GM21367 (cell line): Measurements from ENCODE around the gene ARHGAP26.

Source experiments
- ATAC-seq: cut with Tn5 transposase; IDR thresholded peaks from one replicate; pipeline ENCODE4 v1.9.1; 2021; ENCODE audit not compliant: unreplicated experiment

The ARHGAP26 gene

DNA sequence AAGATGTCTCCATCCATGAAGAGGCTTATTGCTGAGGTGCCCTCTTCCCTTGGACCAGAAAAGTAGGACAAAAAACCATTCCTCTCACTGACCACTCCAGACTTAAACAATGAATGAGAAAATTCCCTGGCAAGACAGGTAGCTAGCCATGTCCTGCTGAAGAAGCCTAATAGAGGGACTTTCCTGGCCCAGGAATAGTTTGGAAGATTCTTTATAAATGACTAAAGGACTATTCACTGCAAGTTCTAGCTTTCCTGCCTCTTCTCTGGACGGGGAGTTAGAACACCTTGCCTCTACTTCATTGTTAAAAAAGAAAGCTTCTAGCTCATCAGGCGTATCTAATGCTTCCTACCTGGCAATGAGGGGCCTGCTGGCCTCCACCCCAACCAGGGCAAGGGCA is 479.7 kb downstream of the ARHGAP26 start:
- ATAC-seq, result no peak

DNA sequence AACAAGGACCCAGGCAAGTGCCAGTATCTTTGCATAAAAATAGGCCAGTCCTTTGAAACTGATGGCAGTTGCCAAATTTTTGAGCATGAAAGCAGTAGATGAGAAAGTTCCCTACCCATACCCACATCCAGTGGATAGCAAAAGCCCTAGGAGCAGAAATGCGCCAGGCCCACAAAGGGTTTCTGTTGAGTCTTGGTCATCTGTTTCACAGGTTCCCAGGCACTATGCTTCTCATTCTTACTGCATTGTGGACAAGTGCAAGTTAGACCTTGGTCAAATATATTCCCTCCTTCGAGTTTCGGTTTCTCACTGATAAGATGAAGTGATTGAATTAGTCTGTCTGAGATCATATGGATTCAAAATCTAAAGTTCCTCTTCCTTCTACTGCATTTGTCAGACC is 481.0 kb downstream of the ARHGAP26 start:
- ATAC-seq, result no peak

DNA sequence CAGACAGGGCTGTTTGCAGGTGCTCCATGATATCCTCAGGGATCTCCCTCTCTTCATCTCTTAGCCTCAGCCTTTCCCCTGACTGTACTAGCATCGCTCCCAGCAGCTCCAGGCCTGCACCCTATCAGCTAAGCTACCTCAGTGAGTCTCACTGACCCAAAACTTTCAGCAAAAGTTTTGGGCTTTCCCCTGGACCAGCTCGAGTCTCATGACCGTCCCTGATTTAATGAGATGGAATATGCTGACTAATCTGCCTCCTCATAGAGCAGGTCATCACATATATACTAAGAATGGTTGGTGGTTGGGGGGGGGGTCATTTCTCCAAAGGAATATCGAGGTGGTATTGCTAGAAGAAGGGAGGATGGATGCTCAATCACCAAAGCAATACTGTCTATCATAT is 481.8 kb downstream of the ARHGAP26 start:
- no peak for ATAC-seq

DNA sequence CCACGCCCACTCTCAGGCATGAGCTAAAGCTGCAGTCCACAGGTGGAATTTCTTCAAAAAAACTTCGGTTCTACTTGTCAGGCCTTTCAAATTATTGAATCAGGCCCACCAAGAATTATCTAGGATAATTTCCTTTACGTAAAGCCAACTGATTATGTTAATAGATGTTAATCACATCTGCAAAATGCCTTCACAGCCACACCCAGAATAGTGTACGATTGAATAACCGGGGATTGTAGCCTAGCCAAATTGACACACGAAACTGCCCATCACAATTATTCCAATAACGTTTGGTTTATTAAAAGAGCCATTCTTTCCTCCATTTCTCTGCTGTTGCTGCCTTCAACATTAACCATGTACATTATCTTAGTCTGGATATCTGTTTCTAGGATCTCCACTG is 484.6 kb downstream of the ARHGAP26 start:
- no peak for ATAC-seq

DNA sequence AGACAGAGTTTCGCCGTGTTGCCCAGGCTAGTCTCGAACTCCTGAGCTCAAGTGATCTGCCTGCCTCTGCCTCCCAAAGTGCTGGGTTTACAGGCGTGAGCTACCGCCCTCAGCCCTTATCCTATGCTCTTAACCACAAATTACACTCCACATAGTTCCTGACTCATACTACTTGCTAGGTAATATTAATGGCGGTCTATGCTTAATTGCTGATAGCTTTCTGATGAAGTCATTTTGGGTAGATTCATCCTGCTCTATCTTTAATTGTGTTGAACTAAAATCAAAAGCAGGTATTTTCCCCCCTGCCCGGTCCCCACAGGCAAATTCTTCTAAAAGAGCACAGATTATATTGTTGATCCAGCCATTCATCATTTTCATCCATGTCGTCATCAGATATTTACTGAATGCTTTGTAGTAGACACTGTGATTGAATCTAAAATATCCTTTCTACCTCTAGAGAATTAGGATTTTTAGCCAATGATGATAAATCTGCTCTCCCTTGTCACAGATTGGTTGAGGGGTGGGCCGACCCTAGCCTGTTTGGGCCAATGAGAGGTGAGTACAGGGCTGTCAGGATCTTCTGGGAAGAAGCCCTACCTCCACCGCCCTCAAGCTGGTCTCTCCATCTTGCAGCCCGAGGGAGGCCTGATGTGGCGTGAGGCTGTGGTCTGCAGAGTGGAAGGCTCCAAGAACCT is 488.5 kb downstream of the ARHGAP26 start:
- no peak for ATAC-seq

DNA sequence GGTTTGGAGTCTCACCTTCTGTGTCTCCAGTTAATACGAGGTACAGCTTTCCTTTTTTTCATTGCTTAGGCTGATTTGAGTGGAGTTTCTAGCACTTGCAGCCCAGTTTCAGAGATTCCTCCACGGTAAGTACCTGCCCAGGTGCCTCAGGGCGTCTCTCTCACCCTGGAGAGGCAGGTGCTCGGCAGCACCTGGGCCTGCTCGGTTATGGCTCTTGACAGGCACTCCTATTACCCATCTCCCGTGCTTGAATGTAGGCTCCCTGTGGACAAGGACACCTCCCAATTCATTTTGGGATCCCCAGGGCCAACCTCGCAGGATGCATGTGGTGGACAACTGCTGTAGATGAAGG is 489.1 kb downstream of the ARHGAP26 start:
- no peak for ATAC-seq

DNA sequence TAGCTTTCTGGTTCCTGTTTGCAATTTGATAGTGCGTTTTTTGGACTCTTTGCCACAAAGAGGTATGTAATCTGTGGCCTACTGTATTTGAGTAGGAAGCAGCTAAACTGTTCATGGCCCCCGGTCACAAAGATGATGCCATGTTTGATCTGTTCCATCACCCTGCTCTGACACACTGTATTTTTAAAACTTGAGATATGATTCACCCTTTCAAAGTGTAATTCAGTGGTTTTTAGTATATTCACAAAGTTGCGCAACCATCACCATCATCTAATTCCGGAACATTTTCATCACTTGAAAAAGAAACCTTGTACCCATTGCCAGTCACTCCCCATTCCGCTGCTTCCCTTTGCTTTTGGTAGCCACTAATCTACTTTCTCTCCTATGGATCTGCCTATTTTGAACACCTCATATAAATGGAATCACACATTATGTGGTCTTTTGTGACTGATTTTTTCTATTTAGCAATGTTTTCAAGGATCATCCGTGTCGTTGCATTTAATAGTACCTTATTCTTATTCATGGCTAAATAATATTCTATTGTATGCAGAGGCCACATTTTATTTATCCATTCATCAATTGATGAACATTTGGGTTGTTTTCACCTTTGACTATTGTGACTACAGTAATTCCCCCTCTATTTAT is 491.7 kb downstream of the ARHGAP26 start:
- ATAC-seq, result no peak

DNA sequence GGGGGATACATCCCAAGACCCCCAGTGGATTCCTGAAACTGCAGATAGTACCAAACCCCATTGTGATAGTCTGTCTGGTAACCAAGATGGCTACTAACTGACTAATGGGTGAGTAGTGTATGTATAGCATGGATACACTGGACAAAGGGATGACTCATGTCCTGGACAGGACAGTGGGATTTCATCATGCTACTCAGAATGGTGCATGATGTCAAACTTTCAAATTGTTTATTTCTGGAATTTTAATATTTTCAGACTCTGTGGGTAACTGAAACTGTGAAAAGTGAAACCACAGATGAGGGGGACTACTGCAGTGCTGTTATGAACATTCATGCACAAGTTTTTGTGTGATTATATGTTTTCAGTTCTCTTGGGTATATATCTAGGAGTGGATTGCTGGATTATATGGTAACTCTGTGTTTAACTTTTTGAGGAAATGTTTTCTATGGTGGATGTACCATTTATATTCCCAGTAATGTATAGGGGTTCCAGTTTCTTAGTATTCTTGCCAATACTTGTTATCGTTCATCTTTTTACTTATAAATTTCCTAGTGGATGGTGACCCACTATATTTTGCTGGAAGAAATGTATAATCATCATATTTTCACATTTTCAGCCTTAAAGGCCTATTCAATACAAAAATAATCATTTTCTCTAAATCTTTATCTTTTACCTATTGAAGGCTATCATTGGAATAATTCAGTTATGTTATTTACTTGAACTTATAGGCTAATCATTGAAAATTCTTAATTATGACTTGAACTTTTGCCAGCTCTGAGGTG is 492.4 kb downstream of the ARHGAP26 start:
- no peak for ATAC-seq

DNA sequence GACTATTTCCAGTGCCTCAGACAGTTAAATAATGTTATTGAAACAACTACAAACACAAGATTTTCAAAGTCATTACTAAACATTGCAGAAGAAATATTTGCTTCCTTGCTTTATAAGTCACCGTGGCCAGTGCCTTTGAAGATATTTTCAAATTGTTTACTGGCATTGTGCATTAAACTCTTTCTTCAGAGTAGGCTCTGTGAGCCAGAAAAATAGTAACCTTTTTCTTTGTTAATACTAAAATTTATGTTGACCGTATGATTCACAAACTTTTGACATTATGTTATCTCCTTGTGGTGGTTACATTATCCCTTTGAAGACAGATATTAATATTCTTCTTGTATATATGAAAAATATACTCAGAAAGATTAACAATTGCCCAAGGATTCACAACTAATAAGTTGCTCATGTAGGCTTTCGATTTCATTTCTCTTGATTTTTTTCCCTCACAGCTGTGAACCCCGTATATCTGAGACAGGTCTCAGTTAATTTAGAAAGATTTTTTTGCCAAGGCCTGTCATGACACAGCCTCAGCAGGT is 493.2 kb downstream of the ARHGAP26 start:
- ATAC-seq, result no peak

DNA sequence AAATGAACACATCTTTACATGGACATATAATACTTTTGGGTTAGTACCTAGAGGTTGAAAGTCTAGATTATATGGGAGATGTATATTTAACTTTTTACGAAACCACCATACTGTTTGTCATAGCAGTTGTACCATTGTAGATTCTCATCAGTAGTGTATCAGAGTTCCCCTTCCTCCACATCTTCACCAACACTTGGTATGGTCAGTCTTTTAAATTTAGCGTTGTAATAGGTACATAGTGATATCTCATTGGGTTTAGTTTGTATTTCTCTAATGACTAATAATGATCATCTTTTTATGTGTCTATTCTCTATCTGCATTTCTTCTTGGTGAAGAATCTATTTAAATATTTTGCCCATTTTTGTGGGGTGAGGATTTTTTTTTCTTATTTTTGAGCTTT is 495.8 kb downstream of the ARHGAP26 start:
- ATAC-seq, result no peak

DNA sequence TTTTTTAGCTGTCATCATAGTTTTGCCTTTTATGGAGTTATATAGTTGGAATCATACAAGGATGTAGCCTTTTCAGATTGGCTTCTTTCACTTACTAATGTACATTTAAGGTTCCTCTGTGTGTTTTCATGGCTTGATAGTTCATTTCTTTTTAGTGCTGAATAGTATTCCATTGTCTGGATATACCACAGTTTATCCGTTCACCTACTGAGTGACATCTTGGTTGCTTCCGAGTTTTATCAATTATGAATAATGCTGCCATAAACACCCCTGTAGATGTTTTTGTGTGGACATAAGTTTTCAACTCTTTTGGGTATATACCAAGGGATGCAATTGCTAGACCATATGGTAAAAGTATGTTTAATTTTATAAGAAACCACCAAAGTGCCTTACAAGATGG is 497.0 kb downstream of the ARHGAP26 start:
- no peak for ATAC-seq

DNA sequence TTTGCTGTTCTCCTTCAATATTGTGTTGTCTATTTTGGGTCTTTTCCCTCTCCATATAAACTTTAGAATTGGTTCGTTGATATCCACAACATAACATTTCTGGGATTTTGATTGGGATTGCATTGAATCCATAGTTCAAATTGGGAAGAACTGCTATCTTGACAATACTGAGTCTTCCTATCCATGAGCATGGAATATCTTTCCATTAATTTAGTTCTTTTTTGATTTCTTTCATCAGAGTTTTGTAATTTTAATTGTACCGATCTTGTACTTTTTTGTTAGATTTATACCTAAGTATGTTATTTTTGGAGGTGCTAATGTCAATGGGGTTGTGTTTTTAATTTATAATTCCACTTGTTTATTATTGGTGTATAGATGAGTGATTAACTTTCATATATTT is 498.2 kb downstream of the ARHGAP26 start:
- no peak for ATAC-seq

DNA sequence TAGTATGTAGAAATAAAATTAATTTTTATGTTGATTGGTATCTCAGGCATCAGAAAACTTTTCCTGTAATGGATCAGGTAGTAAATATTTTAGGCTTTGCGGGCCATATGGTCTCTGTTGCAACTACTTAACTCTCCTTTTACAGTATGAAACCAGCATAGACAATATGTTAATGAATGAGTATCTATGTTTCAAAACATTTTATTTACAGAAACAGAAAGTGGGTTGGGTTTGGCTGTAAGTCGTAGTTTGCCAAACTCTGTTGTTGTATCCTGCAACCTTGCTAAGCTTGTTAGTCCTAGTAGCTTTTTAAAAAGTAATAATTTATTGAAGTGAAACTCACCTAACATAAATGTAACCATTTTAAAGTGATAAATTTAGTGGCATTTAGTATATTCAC is 501.3 kb downstream of the ARHGAP26 start:
- ATAC-seq, result no peak

DNA sequence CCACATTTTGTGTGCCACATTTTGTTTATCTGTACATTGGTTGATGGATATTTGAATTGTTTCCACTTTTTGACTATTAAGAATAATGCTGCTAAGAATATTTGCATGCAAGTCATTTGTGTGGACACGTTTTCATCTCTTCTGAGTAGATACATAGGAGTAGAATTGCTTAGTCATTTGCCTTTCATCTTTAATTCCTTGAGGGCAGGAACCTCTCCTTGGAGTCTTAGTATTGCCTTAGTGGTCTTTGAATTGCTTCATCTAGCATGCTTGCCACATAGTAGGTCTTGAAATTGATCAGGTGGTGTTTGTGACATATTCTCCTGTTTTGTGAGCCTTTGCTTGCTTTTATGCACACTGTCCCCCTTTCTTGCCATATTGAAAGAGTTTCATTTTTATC is 504.8 kb downstream of the ARHGAP26 start:
- no peak for ATAC-seq

DNA sequence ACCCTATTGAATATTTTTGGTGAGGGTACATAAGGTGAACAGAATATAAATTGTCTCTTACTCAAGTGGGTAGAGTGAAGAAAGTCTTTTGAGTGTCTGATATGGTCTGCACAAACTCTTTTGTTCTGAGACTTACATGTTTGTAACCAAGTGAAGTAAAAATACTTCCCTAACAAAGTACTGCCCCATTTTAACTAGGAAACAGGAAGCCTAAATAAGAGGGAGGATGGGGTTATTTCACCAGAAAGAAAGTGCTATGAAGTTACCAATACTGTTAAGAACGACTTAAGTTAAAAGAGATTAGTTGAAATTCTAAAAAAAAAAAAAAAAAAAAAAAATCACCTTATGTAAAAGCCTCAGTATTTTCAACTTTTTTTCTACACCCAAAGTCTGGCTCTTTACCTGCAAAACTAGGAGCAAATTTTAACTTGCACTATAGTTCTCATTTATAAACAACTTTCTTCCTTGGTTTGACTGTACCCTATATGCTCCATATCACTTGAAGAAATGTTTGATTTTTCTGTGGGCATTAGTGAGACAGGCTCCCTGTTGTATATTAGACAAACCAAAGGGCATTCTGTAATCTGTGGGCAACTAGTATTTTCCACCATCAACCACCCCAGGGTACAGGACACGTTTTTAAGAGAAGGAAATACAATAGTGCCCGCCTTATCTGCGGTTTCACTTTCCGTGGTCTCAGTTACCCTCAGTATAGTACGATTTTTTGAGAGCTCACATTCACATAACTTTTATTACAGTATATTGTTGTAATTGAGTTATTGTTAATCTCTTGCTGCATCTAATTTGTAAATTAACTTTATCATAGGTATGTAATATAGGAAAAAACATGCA is 505.6 kb downstream of the ARHGAP26 start:
- ATAC-seq, result no peak

DNA sequence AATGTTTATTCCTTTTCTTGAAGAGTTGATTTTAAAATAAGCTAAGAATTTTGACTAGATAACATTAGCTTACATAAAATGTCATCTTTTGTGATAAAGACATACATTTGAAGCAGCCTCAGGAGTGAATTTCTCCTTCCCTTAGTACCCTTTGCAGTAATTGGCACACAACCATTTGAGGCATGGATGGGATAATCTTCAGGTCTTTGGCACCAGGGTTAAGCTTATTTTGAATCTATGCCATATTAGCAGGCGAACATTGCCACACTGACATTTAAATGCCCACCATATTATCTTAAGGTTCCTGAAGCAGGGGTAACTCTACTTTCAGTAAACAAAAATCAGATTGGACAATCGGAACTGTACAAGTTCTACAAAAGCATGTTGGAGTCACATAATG is 507.4 kb downstream of the ARHGAP26 start:
- no peak for ATAC-seq
